Activated T-helper 1 cell treated with anti-CD3 and anti-CD28 coated beads, Interleukin-2, amount 50 U/mL, for 16 hours (primary cell): ENCODE data around the gene CACNA1F.

Source experiments
- DNase-seq, 2 donors: peaks; one replicate each; pipeline ENCODE4 v3.0.0-alpha.2; 2020; ENCODE audit warnings: low read depth in 1 of 2, low spot score in 1 of 2

The CACNA1F gene

GRCh38 chrX:49233176-49233575 lies at the start of gene CACNA1F:
Gene CACNA1F (minus strand): TSS chrX:49233340. CDS start chrX:49233309, 31 bp downstream.
- DNase-seq, result no peak

GRCh38 chrX:49282647-49283011 lies 49.5 kb upstream of the CACNA1F start:
- no peak for DNase-seq

GRCh38 chrX:49278081-49278480 lies 44.9 kb upstream of the CACNA1F start:
- no peak for DNase-seq

GRCh38 chrX:49277535-49277830 lies 44.3 kb upstream of the CACNA1F start:
- DNase-seq, result no peak

- no peak for DNase-seq
These were observed 43.8 kb upstream of the CACNA1F start for GRCh38 chrX:49276671-49277534.

GRCh38 chrX:49276207-49276606 lies 43.1 kb upstream of the CACNA1F start:
- DNase-seq, result no peak

GRCh38 chrX:49273181-49273727 lies 40.1 kb upstream of the CACNA1F start:
- DNase-seq, result no peak

GRCh38 chrX:49272421-49272820 lies 39.3 kb upstream of the CACNA1F start:
- DNase-seq, result no peak

- DNase-seq, result no peak
These were observed 38.2 kb upstream of the CACNA1F start for GRCh38 chrX:49271341-49271740.

- no peak for DNase-seq
These were observed 37.2 kb upstream of the CACNA1F start for GRCh38 chrX:49270249-49270921.

GRCh38 chrX:49269767-49270248 lies 36.7 kb upstream of the CACNA1F start, which contains the start of gene PPP1R3F:
Gene PPP1R3F (plus strand): TSS chrX:49269793. CDS start chrX:49269870, 77 bp downstream.
- no peak for DNase-seq

GRCh38 chrX:49269010-49269766 lies 36.0 kb upstream of the CACNA1F start:
- DNase-seq, result peak; percentile 84 to 86

- DNase-seq, result no peak
These were observed 35.5 kb upstream of the CACNA1F start for GRCh38 chrX:49268702-49269009.

- DNase-seq, result no peak
These were observed 33.6 kb upstream of the CACNA1F start for GRCh38 chrX:49266523-49267445.

GRCh38 chrX:49264460-49264859 lies 31.3 kb upstream of the CACNA1F start, which contains the start of gene FOXP3:
Gene FOXP3 (minus strand): TSS chrX:49264710. CDS start chrX:49258505, 6,205 bp downstream.
- no peak for DNase-seq

GRCh38 chrX:49263631-49264030 lies 30.5 kb upstream of the CACNA1F start:
- DNase-seq, result no peak

GRCh38 chrX:49262603-49263002 lies 29.5 kb upstream of the CACNA1F start:
- DNase-seq, result no peak

GRCh38 chrX:49260221-49260985 lies 27.3 kb upstream of the CACNA1F start:
- no peak for DNase-seq

- no peak for DNase-seq
These were observed 25.6 kb upstream of the CACNA1F start for GRCh38 chrX:49258749-49259124.
